Adrenal gland (tissue), 12 donors: ENCODE results near the gene FMR1. TPM values are rescaled to one million over a fixed set of nuclear protein-coding genes. Genes with fewer than 3 reads are reported as not detected.

Source experiments
- DNase-seq, 7 donors: peaks; one replicate each; pipeline ENCODE4 v3.0.0-alpha.2; 2019 to 2020
- H3K27ac ChIP-seq, 5 donors: fragments of 200-600 bp; sonication (generic) in 4 of 5; 1 replicate in 3 of 5; 2 replicates in 2 of 5; pipeline versions ENCODE4 v1.5.1 to v1.8.0; 2016 to 2020; ENCODE audit warnings: mild to moderate bottlenecking in 1 of 5
- H3K27me3 ChIP-seq: fragments of 200-600 bp; 2 replicates; pipeline ENCODE4 v1.8.0; 2021
- H3K36me3 ChIP-seq, 2 donors: fragments of 200-600 bp; replicated peaks in 1 of 2; 1 replicate in 1 of 2; 2 replicates in 1 of 2; pipeline versions ENCODE4 v1.5.1 to v1.8.0; 2018 to 2022
- H3K4me1 ChIP-seq, 2 donors: fragments of 200-600 bp; replicated peaks in 1 of 2; 1 replicate in 1 of 2; 2 replicates in 1 of 2; pipeline versions ENCODE4 v1.5.1 to v1.8.0; 2018 to 2021
- H3K4me3 ChIP-seq, 4 donors: fragments of 200-600 bp; sonication (generic) in 3 of 4; one replicate each; pipeline ENCODE4 v1.5.1; 2016 to 2018
- H3K9me3 ChIP-seq, 3 donors: fragments of 200-600 bp; sonication (generic) in 1 of 3; replicated peaks in 1 of 3; 1 replicate in 2 of 3; 2 replicates in 1 of 3; pipeline versions ENCODE4 v1.5.1 to v1.8.0; 2016 to 2021
- CTCF ChIP-seq, 6 experiments: fragments of 450-650 bp in 4 of 6; fragments of 200-600 bp in 2 of 6; sonication (generic) in 1 of 6; IDR thresholded peaks; 1 replicate in 5 of 6; 2 replicates in 1 of 6; pipeline versions ENCODE4 v1.5.1 to v1.8.0; 2016 to 2021; ENCODE audit warnings: antibody characterized with exemption in 6 of 6, mild to moderate bottlenecking in 2 of 6, moderate library complexity in 1 of 6
- POLR2A ChIP-seq, 2 donors: fragments of 450-650 bp; IDR thresholded peaks; one replicate each; pipeline ENCODE4 v1.6.1; 2017; ENCODE audit warnings: antibody characterized with exemption in 2 of 2, mild to moderate bottlenecking in 2 of 2, moderate library complexity in 1 of 2
- WGBS, 4 donors: extraction: QIAGEN DNeasy Blood & Tissue Kit in 2 of 4; methylation state at CpG; one replicate each; pipeline versions ENCODE4 v1.1.5 to v1.1.7; 2013 to 2017; 5-methylcytosine and 5-hydroxymethylcytosine counted together
- intact Hi-C, 2 donors: fragments of 100-400 bp; cut with DNase I; formaldehyde crosslinking; loops; one replicate each; pipeline versions ENCODE4 v1.14.1 to v1.15.0; 2022 to 2023
- polyA plus RNA-seq, 3 donors: library from polyadenylated mRNA; stranded (reverse); fragments of 200-250 nt in 2 of 3; fragments of 350-450 nt in 1 of 3; fragmentation: Illumina TruSeq in 1 of 3; extraction: RNeasy Lipid Tissue Mini Kit (QIAGEN cat#74804) in 1 of 3; gene quantifications; one replicate each; pipeline ENCODE4 v1.2.3, GENCODE V29; 2013 to 2014
- total RNA-seq, 9 donors: library from RNA; depleted of rRNA in 4 of 9; stranded (reverse); fragments of >200 nt in 4 of 9; fragments of 120-200 nt in 1 of 9; fragmentation: NEBNext Ultra II Directional in 1 of 9; extraction: Animal tissue kit (Norgen Biotek cat#: 25700) in 1 of 9; gene quantifications; one replicate each; pipeline versions ENCODE4 v1.1.0 to v1.2.4, GENCODE V29; 2013 to 2023
- donor health status: healthy with polysubstance abuse.
- donor health status: Bipolar disorder and iron deficiency.
- donor health status: DM: yes; HTN: yes; CAD: no.
- donor health status: DM: no; HTN: no; CAD: no.
- donor health status: DM: no; HTN: no; CAD: no.
- donor health status: DM: yes; HTN: yes; CAD: no.

FMR1 gene
- total and polyA plus RNA-seq, 12 donors = 11.3 to 33.7 (median 29.5) TPM

- whole genome bisulfite sequencing, 4 donors = 68 to 81% (median 74%) methylated on average over 3 of the region's 3 CpGs
- H3K27ac ChIP-seq = no peak overlapping the region
- intact Hi-C loops = no loop called here
- no peak for DNase-seq
- no peaks in the 10 kb centered on the region for H3K36me3 ChIP-seq
- TF ChIP-seq CTCF (IDR thresholded peaks at IDR 0.05) (no peak), POLR2A (IDR thresholded peaks at IDR 0.05) (no peak)
- H3K4me3 ChIP-seq = no peak overlapping the region
- no peaks in the 10 kb centered on the region for H3K9me3 ChIP-seq
- H3K27me3 ChIP-seq = no peaks in the 10 kb centered on the region
- peaks cover 0 to 24% of the 10 kb centered on the region in 2 donors for H3K4me1 ChIP-seq
Measured at GRCh38 chrX:147914591-147914990, 2.9 kb downstream of the FMR1 start.

DNA sequence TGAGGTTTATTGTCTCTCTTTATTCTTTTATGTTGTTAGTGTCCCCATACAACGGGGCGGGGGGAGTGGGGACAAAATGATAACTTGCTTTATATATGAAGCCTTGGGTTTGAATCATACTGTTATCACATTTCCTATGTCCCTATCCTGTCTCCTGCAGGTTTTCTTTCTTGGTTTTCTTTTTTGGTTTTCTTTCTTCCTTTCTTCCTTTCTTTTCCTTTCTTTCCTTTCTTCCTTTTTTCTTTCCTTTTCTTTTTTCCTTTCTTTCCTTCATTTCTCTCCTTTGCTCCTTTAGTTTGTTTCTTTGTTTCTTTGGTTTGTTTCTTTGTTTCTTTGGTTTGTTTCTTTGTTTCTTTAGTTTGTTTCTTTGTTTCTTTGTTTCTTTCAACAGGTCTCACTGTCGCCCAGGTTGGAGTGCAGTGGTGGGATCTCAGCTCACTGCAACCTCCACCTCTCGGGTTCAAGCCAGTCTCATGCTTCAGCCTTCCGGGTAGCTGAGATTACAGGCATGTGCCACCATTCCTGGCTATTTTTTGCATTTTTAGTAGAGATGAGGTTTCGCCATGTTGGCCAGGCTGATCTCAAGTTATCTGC lies 4.8 kb downstream of the FMR1 start:
- peaks cover 0 to 24% of the 10 kb centered on the region in 2 donors for H3K4me1 ChIP-seq
- no peak overlapping the region for H3K4me3 ChIP-seq
- H3K36me3 ChIP-seq = no peaks in the 10 kb centered on the region
- no peaks in the 10 kb centered on the region for H3K9me3 ChIP-seq
- DNase-seq = no peak
- no peak overlapping the region for H3K27ac ChIP-seq
- no peaks in the 10 kb centered on the region for H3K27me3 ChIP-seq
- TF ChIP-seq POLR2A (IDR thresholded peaks at IDR 0.05) = no peak
- no peak for TF ChIP-seq CTCF (IDR thresholded peaks at IDR 0.05)
- intact Hi-C loops = no loop called here
- whole genome bisulfite sequencing, 4 donors = 75 to 94% (median 85%) methylated on average over 6 of the region's 6 CpGs

DNA sequence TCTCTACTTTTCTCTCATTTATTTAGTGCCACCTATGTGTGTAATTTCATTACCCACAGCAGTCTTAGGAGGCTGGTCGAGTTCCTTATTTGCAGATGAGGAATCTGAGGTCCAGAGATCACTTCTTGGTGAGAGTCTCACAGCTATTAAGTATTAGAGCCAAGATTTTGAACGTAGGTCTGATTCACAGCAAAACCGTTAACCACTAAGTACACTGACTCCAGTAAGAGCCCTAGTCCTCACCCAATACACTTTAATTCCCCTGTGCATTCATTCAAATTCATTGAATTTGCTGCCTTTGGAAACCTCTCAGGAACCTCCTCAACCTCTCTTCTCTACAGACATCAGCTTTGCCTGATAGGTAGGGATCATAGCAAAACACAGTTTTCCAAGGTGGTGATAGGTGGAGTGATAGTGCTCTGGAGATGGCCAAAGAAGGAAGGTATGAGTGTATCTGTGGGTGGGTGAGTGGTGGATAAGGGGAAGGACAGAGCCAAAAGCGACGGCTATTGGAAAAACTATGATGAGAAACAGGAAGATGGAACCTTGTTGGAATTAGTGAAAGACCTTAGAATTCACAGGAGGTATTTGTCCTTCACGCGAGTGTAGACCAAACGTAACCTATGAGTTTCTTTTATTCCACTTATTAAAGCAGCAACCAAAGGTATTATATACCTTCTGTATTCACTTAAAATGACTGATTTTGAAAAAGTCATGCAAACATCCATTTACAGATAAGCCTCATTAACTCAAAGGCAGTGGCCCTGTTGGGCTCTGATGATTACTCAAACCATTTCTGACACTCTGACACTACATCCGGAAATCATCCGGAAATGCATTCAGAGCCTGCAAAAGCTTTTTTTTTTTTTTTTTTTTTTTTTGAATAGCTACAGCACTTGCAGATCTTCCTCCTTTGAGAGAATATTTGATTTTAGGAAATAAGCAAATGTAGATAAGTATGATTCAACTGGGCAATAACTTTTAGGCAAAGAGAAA lies 6.3 kb downstream of the FMR1 start:
- peaks cover 0 to 23% of the 10 kb centered on the region in 2 donors for H3K4me1 ChIP-seq
- TF ChIP-seq CTCF (IDR thresholded peaks at IDR 0.05) (no peak), POLR2A (IDR thresholded peaks at IDR 0.05) (no peak)
- no peaks in the 10 kb centered on the region for H3K27me3 ChIP-seq
- no peaks in the 10 kb centered on the region for H3K9me3 ChIP-seq
- no peak overlapping the region for H3K27ac ChIP-seq
- WGBS, 4 donors = 52 to 64% (median 58%) methylated on average over 10 of the region's 10 CpGs
- intact Hi-C loops = no loop called here
- H3K4me3 ChIP-seq = no peak overlapping the region
- H3K36me3 ChIP-seq = no peaks in the 10 kb centered on the region
- no peak for DNase-seq

DNA sequence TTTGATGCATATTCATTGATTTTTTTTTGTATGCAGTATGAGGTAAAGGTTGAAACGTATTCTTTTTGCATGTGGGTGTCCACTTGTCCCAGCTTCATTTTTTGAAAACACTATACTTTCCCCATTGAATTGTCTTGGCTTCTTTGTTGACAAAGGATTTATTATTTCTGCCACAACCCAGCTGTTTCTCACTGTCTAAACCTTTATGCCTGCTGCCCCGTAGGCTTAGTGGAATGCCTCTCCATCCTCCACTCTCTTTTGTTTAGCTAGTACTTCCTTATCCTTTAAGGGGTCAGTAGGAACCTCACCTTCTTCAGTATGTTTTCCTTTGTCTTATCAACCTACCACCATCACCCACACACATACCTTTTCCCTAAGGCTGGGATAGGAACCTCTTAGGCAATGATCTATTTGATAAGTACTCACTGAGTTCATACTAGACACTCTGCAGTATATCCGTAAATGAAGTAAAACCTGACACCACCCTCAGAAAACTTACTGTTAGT lies 8.5 kb downstream of the FMR1 start:
- no peak for TF ChIP-seq CTCF (IDR thresholded peaks at IDR 0.05)
- no peak for TF ChIP-seq POLR2A (IDR thresholded peaks at IDR 0.05)
- no peak overlapping the region for H3K4me3 ChIP-seq
- H3K36me3 ChIP-seq = no peaks in the 10 kb centered on the region
- H3K9me3 ChIP-seq = no peaks in the 10 kb centered on the region
- WGBS, 4 donors = 59 to 88% (median 76%) methylated on average over 3 of the region's 3 CpGs
- no peaks in the 10 kb centered on the region for H3K27me3 ChIP-seq
- H3K27ac ChIP-seq = no peak overlapping the region
- peaks cover 0 to 5% of the 10 kb centered on the region in 2 donors for H3K4me1 ChIP-seq
- intact Hi-C loops = no loop called here
- DNase-seq = no peak
